WI38 (cell line): ENCODE measurements around the gene TYW5.
A peak's percentile ranks its signal among the peaks of the same experiment; 100 is the strongest.

Experiments used
- H3K4me3 ChIP-seq: 2 replicates; pipeline ENCODE4 v1.5.1; 2011; ENCODE audit warnings: low read depth, mild to moderate bottlenecking, control low read depth, low read length
- CTCF ChIP-seq: IDR thresholded peaks from 2 replicates; pipeline ENCODE4 v1.5.1; 2012; ENCODE audit warnings: low read depth, mild to moderate bottlenecking, control low read depth, low read length

Gene TYW5

GRCh38 chr2:199928226-199928625 is 27.1 kb downstream of the TYW5 start:
- H3K4me3 ChIP-seq = no peak overlapping the region
- no peak for TF ChIP-seq CTCF

GRCh38 chr2:199926806-199927205 is 28.5 kb downstream of the TYW5 start:
- no peak overlapping the region for H3K4me3 ChIP-seq
- TF ChIP-seq CTCF = no peak

GRCh38 chr2:199923924-199924323 is 31.4 kb downstream of the TYW5 start:
- TF ChIP-seq CTCF = no peak
- no peak overlapping the region for H3K4me3 ChIP-seq

- no peak for TF ChIP-seq CTCF
- no peak overlapping the region for H3K4me3 ChIP-seq
These were observed 32.4 kb downstream of the TYW5 start for GRCh38 chr2:199922856-199923255.

GRCh38 chr2:199916980-199917379 is 38.3 kb downstream of the TYW5 start:
- no peak overlapping the region for H3K4me3 ChIP-seq
- TF ChIP-seq CTCF = no peak

GRCh38 chr2:199914372-199914958 is 40.8 kb downstream of the TYW5 start:
- no peak for TF ChIP-seq CTCF
- no peak overlapping the region for H3K4me3 ChIP-seq

GRCh38 chr2:199912553-199913114 is 42.7 kb downstream of the TYW5 start:
- H3K4me3 ChIP-seq = peak overlapping the region; percentile 83

GRCh38 chr2:199911877-199912161 is 43.5 kb downstream of the TYW5 start:
- H3K4me3 ChIP-seq = peak overlapping the region; percentile 83
- TF ChIP-seq CTCF = no peak
